IMR-90 (cell line): ENCODE data around the gene ANKRD11. TPM values are rescaled to one million over a fixed set of nuclear protein-coding genes. Genes with fewer than 3 reads are reported as not detected.

ENCODE experiments used
- ATAC-seq: fragments of 200-7000 bp; cut with Tn5 transposase; 2 replicates; pipeline ENCODE4 v1.9.1; 2020; ENCODE audit warnings: low read depth, mild to moderate bottlenecking, moderate library complexity
- BruUV-seq: library from RNA; stranded (reverse); fragments of 400-500 nt; replicated peaks from 2 replicates; lab custom pipeline; 2021; lab: Mats Ljungman, UMichigan
- CTCF ChIA-PET: fragments of 300-600 bp; formaldehyde crosslinking; extraction: SDS; loops from one replicate; lab custom pipeline; 2021; ENCODE audit warnings: antibody characterized with exemption; lab: Yijun Ruan, JAX
- POLR2A ChIA-PET: fragments of 300-600 bp; sonication (Branson Sonifier 250); formaldehyde crosslinking; loops from one replicate; lab custom pipeline; 2022; ENCODE audit warnings: antibody characterized with exemption; ENCODE audit not compliant: unreplicated experiment; lab: Charles Lee
- DNase-seq: peaks from one replicate; pipeline ENCODE4 v3.0.0; 2013
- H2AFZ ChIP-seq: replicated peaks from 2 replicates; pipeline ENCODE3; 2013; ENCODE audit warnings: low read length, mild to moderate bottlenecking; ENCODE audit not compliant: poor library complexity
- H2AK5ac ChIP-seq: 2 replicates; pipeline ENCODE4 v1.6.1; 2013; ENCODE audit warnings: low read depth, low read length, inconsistent platforms
- H2AK9ac ChIP-seq: replicated peaks from 2 replicates; pipeline ENCODE3; 2013; ENCODE audit warnings: mild to moderate bottlenecking, low read depth, low read length, moderate library complexity; ENCODE audit not compliant: poor library complexity
- H2BK120ac ChIP-seq: 2 replicates; pipeline ENCODE4 v1.6.1; 2013; ENCODE audit warnings: low read depth, low read length, inconsistent platforms
- H2BK15ac ChIP-seq: 3 replicates; pipeline ENCODE4 v1.6.1; 2013; ENCODE audit warnings: low read depth, low read length, inconsistent platforms
- H2BK20ac ChIP-seq: 2 replicates; pipeline ENCODE4 v1.6.1; 2013; ENCODE audit warnings: low read depth, mild to moderate bottlenecking, inconsistent platforms, low read length, moderate library complexity
- H2BK5ac ChIP-seq: 2 replicates; pipeline ENCODE4 v1.6.1; 2013; ENCODE audit warnings: mild to moderate bottlenecking, low read depth, low read length, inconsistent platforms; ENCODE audit not compliant: poor library complexity, severe bottlenecking
- H3K14ac ChIP-seq: replicated peaks from 2 replicates; pipeline ENCODE4 v1.6.1; 2013; ENCODE audit warnings: low read depth, low read length, inconsistent platforms
- H3K18ac ChIP-seq: 2 replicates; pipeline ENCODE4 v1.6.1; 2013; ENCODE audit warnings: low read depth, low read length, control low read depth
- H3K23ac ChIP-seq: 2 replicates; pipeline ENCODE4 v1.6.1; 2013; ENCODE audit warnings: low read depth, low read length, inconsistent platforms
- H3K27ac ChIP-seq: 2 replicates; pipeline ENCODE4 v1.5.1; 2013; ENCODE audit warnings: mild to moderate bottlenecking, control low read depth, low read length; ENCODE audit not compliant: insufficient read depth
- H3K27me3 ChIP-seq: 2 replicates; pipeline ENCODE4 v1.6.1; 2013; ENCODE audit warnings: low read length; ENCODE audit not compliant: control insufficient read depth, insufficient read depth
- H3K36me3 ChIP-seq: 2 replicates; pipeline ENCODE4 v1.6.1; 2013; ENCODE audit warnings: low read length, mixed read lengths; ENCODE audit not compliant: control insufficient read depth, insufficient read depth
- H3K4ac ChIP-seq: 2 replicates; pipeline ENCODE4 v1.6.1; 2013; ENCODE audit warnings: low read depth, low read length, inconsistent platforms
- H3K4me1 ChIP-seq: 2 replicates; pipeline ENCODE4 v1.6.1; 2013; ENCODE audit warnings: low read length, mixed read lengths; ENCODE audit not compliant: control insufficient read depth, insufficient read depth
- H3K4me2 ChIP-seq: 2 replicates; pipeline ENCODE4 v1.6.1; 2013; ENCODE audit warnings: low read depth, mild to moderate bottlenecking, control low read depth, low read length, moderate library complexity
- H3K4me3 ChIP-seq: 2 replicates; pipeline ENCODE4 v1.5.1; 2013; ENCODE audit warnings: low read depth, mild to moderate bottlenecking, control low read depth, low read length, moderate library complexity; ENCODE audit not compliant: insufficient read depth
- H3K56ac ChIP-seq: 2 replicates; pipeline ENCODE4 v1.6.1; 2013; ENCODE audit warnings: low read length, inconsistent platforms; ENCODE audit not compliant: insufficient read depth; ENCODE audit errors: extremely low read depth
- H3K79me1 ChIP-seq, 2 experiments: 2 replicates each; pipeline ENCODE4 v1.6.1; 2013; ENCODE audit warnings: low read length in 2 of 2, inconsistent platforms in 1 of 2, low read depth in 1 of 2
- H3K9ac ChIP-seq: 2 replicates; pipeline ENCODE4 v1.6.1; 2013; ENCODE audit warnings: low read depth, low read length, control low read depth
- H3K9me1 ChIP-seq: 2 replicates; pipeline ENCODE4 v1.6.1; 2013; ENCODE audit warnings: low read length, inconsistent platforms; ENCODE audit not compliant: insufficient read depth
- H3K9me3 ChIP-seq: 2 replicates; pipeline ENCODE4 v1.6.1; 2013; ENCODE audit warnings: low read length; ENCODE audit not compliant: control insufficient read depth, insufficient read depth
- H4K20me1 ChIP-seq: 2 replicates; pipeline ENCODE4 v1.6.1; 2013; ENCODE audit warnings: low read length, inconsistent platforms; ENCODE audit not compliant: insufficient read depth
- H4K5ac ChIP-seq: 2 replicates; pipeline ENCODE4 v1.6.1; 2013; ENCODE audit warnings: mild to moderate bottlenecking, low read depth, low read length, control low read depth
- H4K8ac ChIP-seq, 2 experiments: 2 replicates each; pipeline ENCODE4 v1.6.1; 2013; ENCODE audit warnings: low read depth in 2 of 2, low read length in 2 of 2, control low read depth in 1 of 2, inconsistent platforms in 1 of 2
- H4K91ac ChIP-seq: 2 replicates; pipeline ENCODE4 v1.6.1; 2013; ENCODE audit warnings: low read depth, low read length, inconsistent platforms; ENCODE audit not compliant: insufficient read depth
- CEBPB ChIP-seq: IDR thresholded peaks from 2 replicates; pipeline ENCODE4 v1.6.1; 2012; ENCODE audit warnings: low read depth, low read length, improper control_type of control experiment
- CHD1 ChIP-seq: IDR thresholded peaks from 2 replicates; pipeline ENCODE4 v1.6.1; 2012; ENCODE audit warnings: low read depth, low read length, improper control_type of control experiment
- MAFK ChIP-seq: IDR thresholded peaks from 2 replicates; pipeline ENCODE4 v1.6.1; 2012; ENCODE audit warnings: low read depth, low read length, improper control_type of control experiment
- MXI1 ChIP-seq: IDR thresholded peaks from 2 replicates; pipeline ENCODE4 v1.6.1; 2012; ENCODE audit warnings: low read depth, mild to moderate bottlenecking, low read length, moderate library complexity, borderline replicate concordance
- SMC3 ChIP-seq: fragments of 150-350 bp; IDR thresholded peaks from 2 replicates; pipeline ENCODE4 v1.6.1; 2016; ENCODE audit warnings: low read depth, mild to moderate bottlenecking, antibody characterized with exemption, low read length, moderate library complexity
- USF2 ChIP-seq: fragments of 150-350 bp; IDR thresholded peaks from 2 replicates; pipeline ENCODE4 v1.6.1; 2017; ENCODE audit warnings: mild to moderate bottlenecking, antibody characterized with exemption, low read length, low read depth
- WGBS, 2 experiments: methylation state at CpG; one replicate each; pipeline versions ENCODE4 v1.1.5 to v1.1.7; 2013; ENCODE audit warnings: missing lambda C conversion rate in 2 of 2; ENCODE audit not compliant: insufficient read length in 1 of 2; ENCODE audit errors: extremely low coverage in 2 of 2; 5-methylcytosine and 5-hydroxymethylcytosine counted together
- dilution Hi-C: fragments of 300-500 bp; cut with HindIII; formaldehyde crosslinking; loops from one replicate; pipeline ENCODE4 v1.14.3; 2018; ENCODE audit warnings: low sequenced_read_pairs; ENCODE audit not compliant: unreplicated experiment
- in situ Hi-C: fragments of 300-500 bp; cut with MboI; formaldehyde crosslinking; loops from 3 replicates; pipeline ENCODE4 v1.14.3; 2019; ENCODE audit warnings: low sequenced_read_pairs, inconsistent platforms, mixed read lengths
- intact Hi-C: fragments of 100-400 bp; cut with micrococcal nuclease; formaldehyde crosslinking; loops from 2 replicates; pipeline ENCODE4 v1.10.0; 2022
- polyA plus RNA-seq, 3 experiments: library from polyadenylated mRNA; depleted of rRNA; stranded (reverse); fragments of >200 nt; gene quantifications; 2 replicates each; pipeline ENCODE4 v1.2.3, GENCODE V29; 2012; ENCODE audit warnings: low replicate concordance in 1 of 3
- total RNA-seq: library from RNA; depleted of rRNA; stranded (reverse); fragments of >200 nt; gene quantifications from 2 replicates; pipeline ENCODE4 v1.2.3, GENCODE V29; 2012

Gene ANKRD11
- total and polyA plus RNA-seq, 2 of the 4 experiments (the other 2 are of a cell fraction): 46.8 to 71.9 TPM

- DNase-seq (no peak), ATAC-seq (no peak)
- ChIA-PET POLR2A (no interaction called here), CTCF (no interaction called here)
- in situ Hi-C loops: no loop called here
- Histone ChIP-seq H3K27me3 (no peaks in the 10 kb centered on the region), H4K20me1 (peaks cover 100% of the 10 kb centered on the region), H3K4me3 (no peak overlapping the region), H3K9me3 (no peaks in the 10 kb centered on the region), H2BK5ac (no peak overlapping the region), H2AK9ac (no peak overlapping the region), H3K18ac (no peak overlapping the region), H3K4me2 (no peak overlapping the region), H2BK120ac (no peak overlapping the region), H3K9me1 (peaks cover 66% of the 10 kb centered on the region), H3K4ac (no peak overlapping the region), H3K56ac (no peak overlapping the region), H3K14ac (no peak overlapping the region), H3K9ac (no peak overlapping the region), H2BK15ac (no peak overlapping the region), H4K91ac (no peak overlapping the region), H3K36me3 (peaks cover 5% of the 10 kb centered on the region; the same call in 1 of the 2 replicates), H3K79me1 (peaks cover 2 to 89% of the 10 kb centered on the region in 2 experiments; a peak in 2 of 4 replicates), H3K27ac (no peak overlapping the region), H4K8ac (no peak overlapping the region), H2BK20ac (no peak overlapping the region), H2AFZ (no peak overlapping the region), H2AK5ac (no peak overlapping the region), H4K5ac (no peak overlapping the region), H3K4me1 (peaks cover 24% of the 10 kb centered on the region), H3K23ac (no peak overlapping the region)
- WGBS, 2 experiments: 83% methylated on average over 1 of the region's 8 CpGs; no CpG with 5 or more reads in 1 of the 2 experiments
- no peak for TF ChIP-seq MAFK
- no peak for TF ChIP-seq CEBPB
- TF ChIP-seq SMC3: no peak
- TF ChIP-seq MXI1: no peak
- TF ChIP-seq CHD1: no peak
- TF ChIP-seq USF2: no peak
- BruUV-seq: no TSS peak
- dilution Hi-C loops: no loop called here
- intact Hi-C loops: no loop called here
Observed at GRCh38 chr16:89437991-89438390, 52.4 kb downstream of the ANKRD11 start.
